HG02840 (cell line): ENCODE data around the gene USP10.
"Not testable (repeated sequence)": the region's sequence is repeated elsewhere in the genome, so short reads cannot be mapped to it uniquely, and the experiment has no call there.

Experiments
- ATAC-seq: cut with Tn5 transposase; IDR thresholded peaks from one replicate; pipeline ENCODE4 v1.9.1; 2021; ENCODE audit warnings: mild to moderate bottlenecking, moderate library complexity, moderate number of reproducible peaks; ENCODE audit not compliant: unreplicated experiment, low FRiP score

USP10 gene

GRCh38 chr16:84746231-84746630 lies 46.4 kb downstream of the USP10 start:
- no peak for ATAC-seq

GRCh38 chr16:84746875-84747274 lies 47.1 kb downstream of the USP10 start:
- no peak for ATAC-seq

GRCh38 chr16:84748247-84748646 lies 48.4 kb downstream of the USP10 start:
- not testable (repeated sequence) for ATAC-seq

- ATAC-seq, result no peak
These were observed 49.3 kb downstream of the USP10 start for GRCh38 chr16:84749072-84749471.

GRCh38 chr16:84749815-84750214 lies 50.0 kb downstream of the USP10 start:
- no peak for ATAC-seq

GRCh38 chr16:84750575-84750974 lies 50.8 kb downstream of the USP10 start:
- no peak for ATAC-seq

- no peak for ATAC-seq
These were observed 51.4 kb downstream of the USP10 start for GRCh38 chr16:84751241-84751640.

GRCh38 chr16:84751947-84752346 lies 52.1 kb downstream of the USP10 start:
- no peak for ATAC-seq

- ATAC-seq, result no peak
These were observed 52.8 kb downstream of the USP10 start for GRCh38 chr16:84752600-84752999.

- ATAC-seq, result no peak
These were observed 53.9 kb downstream of the USP10 start for GRCh38 chr16:84753412-84754326.

GRCh38 chr16:84754353-84754856 lies 54.6 kb downstream of the USP10 start:
- no peak for ATAC-seq

GRCh38 chr16:84754956-84755672 lies 55.3 kb downstream of the USP10 start:
- ATAC-seq, result no peak

GRCh38 chr16:84756830-84757229 lies 57.0 kb downstream of the USP10 start:
- ATAC-seq, result no peak

- no peak for ATAC-seq
These were observed 58.8 kb downstream of the USP10 start for GRCh38 chr16:84758627-84759026.

GRCh38 chr16:84759061-84759460 lies 59.3 kb downstream of the USP10 start:
- no peak for ATAC-seq

GRCh38 chr16:84759906-84760305 lies 60.1 kb downstream of the USP10 start:
- ATAC-seq, result no peak

- ATAC-seq, result no peak
These were observed 61.9 kb downstream of the USP10 start for GRCh38 chr16:84761448-84762368.

GRCh38 chr16:84763164-84763563 lies 63.4 kb downstream of the USP10 start:
- ATAC-seq, result no peak

GRCh38 chr16:84763629-84764028 lies 63.8 kb downstream of the USP10 start:
- no peak for ATAC-seq

- ATAC-seq, result no peak
These were observed 65.2 kb downstream of the USP10 start for GRCh38 chr16:84764970-84765369.
